Smooth muscle cell (in vitro differentiated cells): ENCODE measurements around the gene MAST3. TPM values are rescaled to one million over a fixed set of nuclear protein-coding genes. Genes with fewer than 3 reads are reported as not detected.

Experiments used
- DNase-seq: peaks from one replicate; lab custom pipeline; 2025; ENCODE audit not compliant: unreplicated experiment; lab: John Stamatoyannopoulos, UW
- H2AFZ ChIP-seq: fragments of 200-600 bp; sonication (generic); 2 replicates; pipeline ENCODE4 v1.6.0; 2016; ENCODE audit warnings: antibody characterized with exemption, low read depth, mild to moderate bottlenecking
- H3F3A ChIP-seq: fragments of 200-600 bp; sonication (generic); 2 replicates; pipeline ENCODE4 v1.6.0; 2017; ENCODE audit warnings: antibody characterized with exemption, low read depth
- H3K27ac ChIP-seq: fragments of 200-600 bp; sonication (generic); 2 replicates; pipeline ENCODE4 v1.5.1; 2016; ENCODE audit warnings: low read depth, mild to moderate bottlenecking
- H3K27me3 ChIP-seq: fragments of 200-600 bp; sonication (generic); 2 replicates; pipeline ENCODE4 v1.6.1; 2016; ENCODE audit warnings: low read depth, mild to moderate bottlenecking
- H3K36me3 ChIP-seq: fragments of 200-600 bp; sonication (generic); 2 replicates; pipeline ENCODE4 v1.5.1; 2016; ENCODE audit warnings: low read depth
- H3K4me1 ChIP-seq: fragments of 200-600 bp; sonication (generic); 2 replicates; pipeline ENCODE4 v1.5.1; 2016; ENCODE audit warnings: low read depth
- H3K4me2 ChIP-seq: fragments of 200-600 bp; sonication (generic); 2 replicates; pipeline ENCODE4 v1.6.0; 2016; ENCODE audit warnings: mild to moderate bottlenecking
- H3K4me3 ChIP-seq: fragments of 200-600 bp; sonication (generic); 2 replicates; pipeline ENCODE4 v1.5.1; 2016; ENCODE audit warnings: mild to moderate bottlenecking
- H3K79me2 ChIP-seq: fragments of 200-600 bp; sonication (generic); 2 replicates; pipeline ENCODE4 v1.6.0; 2016; ENCODE audit warnings: low read depth, mild to moderate bottlenecking
- H3K9ac ChIP-seq: fragments of 200-600 bp; sonication (generic); 2 replicates; pipeline ENCODE4 v1.6.0; 2016; ENCODE audit warnings: low read depth
- H3K9me3 ChIP-seq: fragments of 200-600 bp; sonication (generic); replicated peaks from 2 replicates; pipeline ENCODE4 v1.5.1; 2016; ENCODE audit warnings: low read depth
- H4K20me1 ChIP-seq: fragments of 200-600 bp; sonication (generic); 2 replicates; pipeline ENCODE4 v1.6.0; 2016; ENCODE audit warnings: low read depth
- WGBS: methylation state at CpG from one replicate; pipeline ENCODE4 v1.1.7; 2016; ENCODE audit warnings: low lambda C conversion rate; 5-methylcytosine and 5-hydroxymethylcytosine counted together
- polyA plus RNA-seq: library from polyadenylated mRNA; unstranded; fragments of >200 nt; fragmentation: Nextera tagmentation; extraction: Ambion mirVana; gene quantifications from 2 replicates; pipeline ENCODE4 v1.2.1, GENCODE V29; 2016
- total RNA-seq: library from RNA; depleted of rRNA; stranded (reverse); fragments of >200 nt; gene quantifications from 2 replicates; pipeline ENCODE4 v1.2.3, GENCODE V29; 2014
- TF ChIP-seq, protein P1 (sequence below): fragments of 200-600 bp; sonication (generic); IDR thresholded peaks from 2 replicates; pipeline ENCODE4 v1.5.1; 2017; ENCODE audit warnings: borderline replicate concordance, mild to moderate bottlenecking, antibody characterized with exemption; ENCODE audit not compliant: insufficient read depth, poor library complexity, severe bottlenecking

The MAST3 gene
- total and polyA plus RNA-seq, 2 experiments from 2014 or later = 4.3 TPM

GRCh38 chr19:18172331-18173053 lies 74.9 kb downstream of the MAST3 start:
- TF ChIP-seq, protein P1, sequence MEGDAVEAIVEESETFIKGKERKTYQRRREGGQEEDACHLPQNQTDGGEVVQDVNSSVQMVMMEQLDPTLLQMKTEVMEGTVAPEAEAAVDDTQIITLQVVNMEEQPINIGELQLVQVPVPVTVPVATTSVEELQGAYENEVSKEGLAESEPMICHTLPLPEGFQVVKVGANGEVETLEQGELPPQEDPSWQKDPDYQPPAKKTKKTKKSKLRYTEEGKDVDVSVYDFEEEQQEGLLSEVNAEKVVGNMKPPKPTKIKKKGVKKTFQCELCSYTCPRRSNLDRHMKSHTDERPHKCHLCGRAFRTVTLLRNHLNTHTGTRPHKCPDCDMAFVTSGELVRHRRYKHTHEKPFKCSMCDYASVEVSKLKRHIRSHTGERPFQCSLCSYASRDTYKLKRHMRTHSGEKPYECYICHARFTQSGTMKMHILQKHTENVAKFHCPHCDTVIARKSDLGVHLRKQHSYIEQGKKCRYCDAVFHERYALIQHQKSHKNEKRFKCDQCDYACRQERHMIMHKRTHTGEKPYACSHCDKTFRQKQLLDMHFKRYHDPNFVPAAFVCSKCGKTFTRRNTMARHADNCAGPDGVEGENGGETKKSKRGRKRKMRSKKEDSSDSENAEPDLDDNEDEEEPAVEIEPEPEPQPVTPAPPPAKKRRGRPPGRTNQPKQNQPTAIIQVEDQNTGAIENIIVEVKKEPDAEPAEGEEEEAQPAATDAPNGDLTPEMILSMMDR = no peak
- whole genome bisulfite sequencing = 96% methylated on average over 7 of the region's 7 CpGs
- Histone ChIP-seq H3K27ac (no peak overlapping the region), H3K36me3 (no peaks in the 10 kb centered on the region), H3K9me3 (no peaks in the 10 kb centered on the region), H4K20me1 (no peaks in the 10 kb centered on the region), H3K27me3 (peaks cover 11% of the 10 kb centered on the region), H3F3A (no peaks in the 10 kb centered on the region), H2AFZ (no peak overlapping the region), H3K4me1 (no peaks in the 10 kb centered on the region), H3K9ac (no peak overlapping the region), H3K4me2 (no peak overlapping the region), H3K79me2 (no peaks in the 10 kb centered on the region), H3K4me3 (no peak overlapping the region)
- DNase-seq = no peak

DNA sequence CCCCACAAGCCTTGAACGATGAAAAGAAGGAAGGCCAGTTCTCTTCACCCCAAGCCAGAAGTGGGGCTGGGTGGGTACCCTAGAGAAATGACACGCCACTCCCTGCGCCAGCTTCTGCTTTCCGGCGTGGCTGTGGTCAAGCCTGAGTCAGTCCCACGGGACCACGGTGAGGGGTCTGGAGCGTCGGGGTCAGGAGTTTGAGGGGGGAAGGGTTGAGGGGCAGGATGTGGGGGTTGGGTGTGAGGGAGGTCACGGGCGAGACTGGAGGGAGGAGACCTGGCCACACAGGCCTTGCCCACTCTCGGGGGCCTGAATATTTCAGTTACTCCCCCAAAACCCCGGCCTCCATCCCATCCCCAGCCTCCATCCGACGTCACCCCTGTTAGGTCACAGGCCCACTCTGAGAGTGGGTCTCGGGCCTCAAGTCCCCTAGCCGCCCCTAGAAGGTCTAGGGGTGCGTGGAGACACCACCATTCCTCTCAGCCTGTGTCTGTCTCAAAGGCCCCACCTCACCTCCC lies 75.5 kb downstream of the MAST3 start:
- H3K9ac ChIP-seq = no peak overlapping the region

GRCh38 chr19:18173572-18174288 lies 76.2 kb downstream of the MAST3 start, which contains the start of gene IFI30:
Gene IFI30, plus strand, starts transcription at chr19:18173813. Its CDS starts 29 bp downstream, at chr19:18173842.
- H3K27me3 ChIP-seq = peaks cover 11% of the 10 kb centered on the region
- TF ChIP-seq, protein P1 = no peak
- no peaks in the 10 kb centered on the region for H3K79me2 ChIP-seq
- H3K4me1 ChIP-seq = no peaks in the 10 kb centered on the region
- no peak for DNase-seq
- H3K9ac ChIP-seq = no peak within 1 kb of the TSS
- H4K20me1 ChIP-seq = no peaks in the 10 kb centered on the region
- WGBS = 4% methylated on average over 39 of the region's 47 CpGs
- H3K27ac ChIP-seq = no peak within 1 kb of the TSS
- peak within 1 kb of the TSS; percentile 90 for H3K4me2 ChIP-seq
- peak within 1 kb of the TSS; percentile 70 for H2AFZ ChIP-seq
- no peaks in the 10 kb centered on the region for H3K9me3 ChIP-seq
- H3K36me3 ChIP-seq = no peaks in the 10 kb centered on the region
- H3K4me3 ChIP-seq = peak within 1 kb of the TSS; percentile 55
- H3F3A ChIP-seq = no peaks in the 10 kb centered on the region

More for the DNA sequence above, 75.5 kb downstream of the MAST3 start:
- no peaks in the 10 kb centered on the region for H3K9me3 ChIP-seq
- peak overlapping the region; percentile 90 for H3K4me2 ChIP-seq
- peak overlapping the region; percentile 55 for H3K4me3 ChIP-seq
- H3K79me2 ChIP-seq = no peaks in the 10 kb centered on the region
- DNase-seq = no peak
- peaks cover 11% of the 10 kb centered on the region for H3K27me3 ChIP-seq
- peak overlapping the region; percentile 70 for H2AFZ ChIP-seq
- H3K4me1 ChIP-seq = no peaks in the 10 kb centered on the region
- 85% methylated on average over 18 of the region's 18 CpGs for WGBS
- no peaks in the 10 kb centered on the region for H4K20me1 ChIP-seq
- no peaks in the 10 kb centered on the region for H3K36me3 ChIP-seq
- TF ChIP-seq, protein P1 = no peak
- no peaks in the 10 kb centered on the region for H3F3A ChIP-seq
- no peak overlapping the region for H3K27ac ChIP-seq
